MG63 (cell line): ENCODE measurements around the gene ACP2. TPM values are rescaled to one million over a fixed set of nuclear protein-coding genes. Genes with fewer than 3 reads are reported as not detected.
"Not testable (repeated sequence)": the region's sequence is repeated elsewhere in the genome, so short reads cannot be mapped to it uniquely, and the experiment has no call there.

ENCODE experiments used
- DNase-seq: peaks from one replicate; pipeline ENCODE4 v3.0.0-alpha.2; 2020
- H3K27me3 ChIP-seq: fragments of 250-450 bp; sonication (Bioruptor Pico); 2 replicates; pipeline ENCODE4 v1.5.1; 2020; ENCODE audit warnings: mild to moderate bottlenecking, moderate library complexity
- H3K36me3 ChIP-seq: fragments of 250-450 bp; sonication (Bioruptor Pico); 2 replicates; pipeline ENCODE4 v1.5.1; 2020; ENCODE audit warnings: mild to moderate bottlenecking, moderate library complexity
- H3K4me3 ChIP-seq: fragments of 250-450 bp; sonication (Bioruptor Pico); 2 replicates; pipeline ENCODE4 v1.5.1; 2020; ENCODE audit warnings: mild to moderate bottlenecking, moderate library complexity
- H3K9me3 ChIP-seq: fragments of 250-450 bp; sonication (Bioruptor Pico); 2 replicates; pipeline ENCODE4 v1.5.1; 2020; ENCODE audit warnings: mild to moderate bottlenecking, moderate library complexity
- total RNA-seq: library from RNA; depleted of rRNA; stranded (reverse); fragments of >200 nt; shearing (Covaris generic); gene quantifications from 2 replicates; pipeline ENCODE4 v1.2.3, GENCODE V29; 2014; ENCODE audit warnings: low replicate concordance

Gene ACP2
- total RNA-seq, 1 experiment from 2014 or later, result 42.7 TPM

DNA sequence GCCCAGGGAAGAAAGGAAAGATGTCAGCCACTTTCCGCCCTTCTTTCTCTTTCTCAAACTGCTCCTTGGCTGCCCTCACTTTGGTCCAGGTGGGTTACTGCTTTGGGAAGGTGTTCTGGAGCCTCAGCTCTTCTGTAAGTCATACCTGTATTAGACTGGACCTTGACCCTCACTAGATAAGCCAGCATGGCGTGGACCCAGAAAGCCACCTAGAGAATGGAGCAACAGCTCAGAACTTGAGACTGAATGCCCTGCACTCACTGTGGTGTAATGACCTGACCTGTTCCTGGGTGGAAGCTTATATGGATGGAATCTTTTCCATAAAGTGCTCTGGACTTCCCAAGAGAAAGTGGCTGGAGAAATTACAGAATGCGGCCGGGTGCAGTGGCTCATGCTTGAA, 15.6 kb downstream of the ACP2 start:
- DNase-seq, result no peak
- peaks cover 11% of the 10 kb centered on the region for H3K36me3 ChIP-seq
- H3K9me3 ChIP-seq, result no peaks in the 10 kb centered on the region
- H3K27me3 ChIP-seq, result no peaks in the 10 kb centered on the region
- no peak overlapping the region for H3K4me3 ChIP-seq

DNA sequence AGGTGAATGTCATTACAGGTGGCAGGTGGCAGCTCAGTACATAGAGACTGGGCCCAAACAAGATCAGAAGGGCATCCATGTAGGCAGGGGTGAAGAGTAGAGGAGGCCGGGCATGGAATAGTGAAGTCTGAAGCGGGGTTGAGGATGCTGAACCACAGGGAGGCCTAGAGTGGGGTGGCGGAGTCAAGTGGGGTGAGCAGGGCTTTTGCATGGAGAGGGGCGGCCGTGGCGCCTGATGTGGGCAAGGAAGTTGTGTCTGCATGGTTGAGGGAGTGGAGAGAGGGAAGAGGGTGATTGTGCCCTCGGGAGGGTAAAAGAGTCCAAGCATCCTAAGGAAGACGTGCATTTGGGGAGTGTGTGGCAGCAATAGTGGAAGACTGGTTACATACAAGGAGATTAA, 19.5 kb downstream of the ACP2 start:
- H3K9me3 ChIP-seq, result no peaks in the 10 kb centered on the region

DNA sequence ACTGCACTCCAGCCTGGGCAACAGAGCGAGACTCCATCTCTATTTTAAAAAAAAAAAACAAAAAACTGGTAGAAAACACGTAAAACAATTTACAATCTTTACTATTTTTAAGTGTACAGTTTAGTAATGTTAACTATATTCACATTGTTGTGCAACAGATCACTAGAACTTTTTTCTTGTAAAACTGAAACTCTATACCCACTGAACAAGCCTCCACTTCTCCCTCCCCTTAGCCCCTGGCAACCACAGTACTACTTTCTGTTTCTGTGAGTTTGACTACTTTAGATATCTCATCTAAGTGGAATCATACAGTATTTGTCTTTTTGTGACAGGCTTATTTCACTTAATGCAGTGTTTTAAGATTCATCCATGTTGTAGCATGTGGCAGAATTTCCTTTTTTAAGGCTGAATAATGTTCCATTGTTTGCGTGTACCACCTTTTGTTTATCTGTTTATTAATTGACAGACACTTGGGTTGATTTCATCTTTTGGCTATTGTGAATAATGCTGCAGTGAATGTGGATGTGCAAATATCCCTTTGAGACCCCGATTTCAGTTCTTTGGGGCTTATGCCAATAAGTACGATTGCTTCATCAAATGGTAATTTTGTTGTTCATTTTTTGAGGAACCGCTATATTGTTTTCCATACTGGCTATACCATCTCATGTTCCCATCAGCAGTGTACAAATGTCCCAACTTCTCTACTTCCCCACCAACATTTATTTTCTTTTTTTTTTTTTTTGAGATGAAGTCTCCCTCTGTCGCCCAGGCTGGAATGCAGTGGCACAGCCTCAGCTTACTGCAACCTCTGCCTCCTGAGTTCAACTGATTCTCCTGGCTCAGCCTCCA, 22.8 kb downstream of the ACP2 start:
- Histone ChIP-seq H3K9me3 (no peaks in the 10 kb centered on the region), H3K36me3 (peaks cover 17% of the 10 kb centered on the region)
- no peak for DNase-seq

More for the DNA sequence above, 19.5 kb downstream of the ACP2 start:
- Histone ChIP-seq H3K36me3 (peaks cover 9% of the 10 kb centered on the region), H3K27me3 (no peaks in the 10 kb centered on the region), H3K4me3 (no peak overlapping the region)
- no peak for DNase-seq

DNA sequence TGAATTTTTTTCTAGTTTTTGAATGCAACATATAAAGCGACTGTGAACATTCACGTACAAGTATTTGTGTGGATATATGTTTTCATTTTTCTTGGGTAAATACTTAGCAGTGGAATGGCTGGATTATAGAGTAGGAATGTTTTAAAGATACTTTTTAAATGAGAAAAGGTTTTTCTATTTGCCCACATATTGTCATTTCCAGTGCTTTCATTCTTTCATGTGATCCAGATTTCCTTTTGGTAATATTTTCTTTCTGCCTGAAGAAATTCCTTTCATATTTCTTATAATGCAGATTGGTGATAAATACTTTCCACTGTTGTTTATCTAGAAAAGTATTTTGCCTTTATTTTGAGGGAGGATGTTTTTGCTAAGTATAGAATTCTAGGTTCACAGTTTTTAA, 25.9 kb downstream of the ACP2 start:
- Histone ChIP-seq H3K9me3 (no peaks in the 10 kb centered on the region), H3K36me3 (peaks cover 27% of the 10 kb centered on the region), H3K27me3 (no peaks in the 10 kb centered on the region), H3K4me3 (no peak overlapping the region)
- DNase-seq, result no peak

More for the DNA sequence above, 22.8 kb downstream of the ACP2 start:
- H3K4me3 ChIP-seq, result no peak overlapping the region
- no peaks in the 10 kb centered on the region for H3K27me3 ChIP-seq

DNA sequence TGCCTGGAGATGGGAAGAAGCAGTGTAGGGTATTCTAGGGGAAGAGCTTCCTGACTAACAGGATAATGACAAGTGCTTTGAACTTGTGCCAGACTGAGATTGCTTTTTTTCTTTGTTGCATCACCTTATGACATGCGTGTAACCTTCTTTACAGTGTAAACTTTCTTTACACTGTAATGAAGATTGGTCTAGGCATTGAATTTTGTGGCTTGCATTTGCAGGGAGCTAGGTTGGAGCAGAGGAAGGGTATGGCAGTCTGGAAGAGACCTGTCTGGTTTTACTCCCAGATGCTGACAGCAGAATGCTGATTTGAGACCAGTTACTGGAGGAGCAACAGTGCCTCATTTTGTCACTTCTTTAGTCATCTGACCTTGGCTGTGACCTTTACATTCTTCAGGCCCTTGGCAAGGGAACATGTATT, 28.2 kb downstream of the ACP2 start:
- no peaks in the 10 kb centered on the region for H3K27me3 ChIP-seq
- H3K36me3 ChIP-seq, result peaks cover 20% of the 10 kb centered on the region
- no peak overlapping the region for H3K4me3 ChIP-seq
- H3K9me3 ChIP-seq, result no peaks in the 10 kb centered on the region
- no peak for DNase-seq

DNA sequence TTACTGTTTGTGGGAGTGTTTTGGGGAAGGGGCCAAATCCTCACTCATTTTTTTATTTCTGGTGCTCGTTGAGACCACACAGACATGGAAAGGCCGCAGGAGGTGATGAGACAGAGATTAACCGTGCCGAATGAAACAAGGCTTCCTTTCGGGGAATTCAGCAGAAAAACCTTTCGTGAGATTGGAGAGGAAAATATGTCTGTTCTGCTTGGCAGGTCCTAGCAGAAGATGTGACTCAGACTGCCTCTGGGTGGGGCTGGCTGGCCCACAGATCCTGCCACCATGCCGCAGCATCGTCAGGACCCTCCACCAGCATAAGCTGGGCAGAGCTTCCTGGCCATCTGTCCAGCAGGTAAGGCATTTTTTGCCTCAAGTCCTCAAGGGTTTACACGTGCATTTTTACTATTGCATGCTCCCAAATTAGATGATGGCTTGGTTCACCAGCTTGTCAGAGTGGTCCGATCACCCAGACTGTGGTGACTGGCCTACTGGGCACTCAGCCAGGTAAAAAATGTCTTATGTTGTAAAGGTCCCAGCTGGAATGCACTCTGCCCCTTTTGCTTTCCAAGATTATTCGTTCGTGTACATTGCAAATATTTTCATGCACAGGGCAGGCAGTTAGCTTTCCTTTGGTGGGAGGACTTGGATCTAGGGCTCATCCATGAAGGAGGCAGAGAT, 32.4 kb downstream of the ACP2 start:
- Histone ChIP-seq H3K27me3 (no peaks in the 10 kb centered on the region), H3K9me3 (no peaks in the 10 kb centered on the region), H3K4me3 (peak overlapping the region; percentile 60), H3K36me3 (peaks cover 11% of the 10 kb centered on the region; the same call in 1 of the 2 replicates)
- peak; percentile 88 for DNase-seq

DNA sequence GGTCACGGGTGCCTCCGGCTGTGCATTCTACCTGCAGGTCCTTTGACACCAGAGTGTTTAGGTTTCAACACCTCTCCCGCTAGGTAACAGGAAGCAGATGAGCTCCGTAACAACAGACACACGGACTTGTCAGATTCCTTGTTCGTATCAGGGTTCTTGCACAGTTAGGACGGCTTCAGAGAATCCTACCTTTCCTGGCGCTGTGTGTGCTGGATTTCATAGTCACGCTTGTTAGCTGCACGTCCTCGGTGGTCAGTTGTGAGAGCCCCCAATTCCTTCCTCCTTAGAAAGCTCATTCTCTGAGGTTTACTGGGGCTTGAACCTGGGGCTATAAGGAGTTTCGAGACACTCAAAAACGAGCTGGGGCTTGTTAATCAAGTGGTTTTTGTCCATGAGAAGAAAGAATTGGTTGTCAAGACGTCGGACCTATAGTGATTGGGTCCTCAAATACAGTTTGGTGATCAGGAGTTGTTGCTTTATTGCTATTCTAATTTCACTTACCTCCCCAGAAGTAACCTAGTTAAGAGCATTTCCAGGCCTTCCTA, 33.2 kb downstream of the ACP2 start:
- no peaks in the 10 kb centered on the region for H3K27me3 ChIP-seq
- peak overlapping the region; percentile 60 for H3K4me3 ChIP-seq
- no peaks in the 10 kb centered on the region for H3K9me3 ChIP-seq
- H3K36me3 ChIP-seq, result peaks cover 11% of the 10 kb centered on the region; the same call in 1 of the 2 replicates
- no peak for DNase-seq

DNA sequence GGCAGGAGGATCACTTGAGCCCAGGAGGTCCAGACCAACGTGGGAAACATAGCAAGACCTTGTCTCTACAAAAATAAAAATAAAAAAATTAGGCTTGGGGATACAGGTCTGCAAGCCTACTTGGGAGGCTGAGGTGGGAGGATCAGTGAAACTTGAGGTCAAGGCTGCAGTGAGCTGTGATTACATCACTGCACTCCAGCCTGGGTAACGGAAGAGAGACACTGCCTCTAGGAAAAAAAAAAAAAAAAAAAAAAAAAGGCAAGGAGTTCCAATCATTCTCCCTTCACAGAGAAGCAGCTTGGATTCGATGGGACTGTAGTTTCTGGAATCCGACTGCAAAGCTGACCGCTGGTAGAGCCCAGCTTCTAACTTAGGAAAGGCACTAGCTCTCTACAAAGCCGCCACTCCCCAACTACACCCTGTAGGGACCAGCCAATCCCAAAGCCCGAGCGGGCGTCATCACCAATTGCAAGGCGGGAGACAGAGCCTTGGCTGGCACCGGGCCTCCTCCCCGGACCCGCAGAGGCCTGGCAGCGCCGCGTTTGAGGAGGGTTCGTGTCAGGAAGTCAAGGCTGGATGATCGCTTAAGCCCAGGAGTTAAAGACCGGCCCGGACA, 34.6 kb downstream of the ACP2 start:
- Histone ChIP-seq H3K27me3 (no peaks in the 10 kb centered on the region), H3K4me3 (peak overlapping the region; percentile 60), H3K9me3 (no peaks in the 10 kb centered on the region), H3K36me3 (peaks cover 3% of the 10 kb centered on the region; the same call in 1 of the 2 replicates)
- peak; percentile 98 for DNase-seq

DNA sequence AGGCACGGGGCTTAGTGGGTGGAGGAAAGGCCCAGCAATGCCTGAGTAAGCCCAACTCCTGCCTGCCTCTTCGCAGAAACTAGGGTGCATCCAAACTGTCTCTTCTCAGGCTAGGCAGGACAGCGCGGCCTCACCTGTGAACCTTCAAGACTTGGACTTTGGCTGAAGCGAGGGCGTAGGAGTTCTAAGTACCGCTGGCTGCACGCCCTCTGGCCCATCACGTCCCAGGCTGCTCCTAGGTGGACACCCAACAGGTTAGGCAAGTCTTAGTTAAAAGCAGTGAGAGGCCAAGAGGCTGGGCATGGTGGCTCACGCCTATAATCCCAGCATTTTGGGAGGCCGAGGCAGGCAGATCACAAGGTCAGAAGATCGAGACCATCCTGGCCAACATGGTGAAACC, 35.7 kb downstream of the ACP2 start:
- no peak for DNase-seq
- no peaks in the 10 kb centered on the region for H3K27me3 ChIP-seq
- H3K4me3 ChIP-seq, result no peak overlapping the region
- no peaks in the 10 kb centered on the region for H3K36me3 ChIP-seq
- H3K9me3 ChIP-seq, result no peaks in the 10 kb centered on the region

DNA sequence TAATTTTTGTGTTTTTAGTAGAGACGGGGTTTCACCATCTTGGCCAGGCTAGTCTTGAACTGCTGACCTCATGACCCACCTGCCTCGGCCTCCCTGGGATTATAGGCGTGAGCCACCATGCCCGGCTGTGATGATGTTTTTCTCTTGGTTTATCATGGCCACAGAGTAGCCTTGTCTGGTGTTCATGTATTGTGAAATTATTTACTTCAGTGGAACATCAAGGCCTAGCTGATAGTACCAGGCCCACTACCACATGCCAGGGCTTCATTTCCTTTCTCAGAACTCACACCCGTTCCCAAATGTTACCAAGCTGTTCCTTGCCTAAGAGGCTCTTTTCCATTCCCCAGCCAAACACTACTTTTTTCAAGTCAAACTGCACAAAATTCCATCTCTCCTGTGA, 40.0 kb downstream of the ACP2 start:
- Histone ChIP-seq H3K27me3 (no peaks in the 10 kb centered on the region), H3K36me3 (no peaks in the 10 kb centered on the region), H3K9me3 (no peaks in the 10 kb centered on the region), H3K4me3 (no peak overlapping the region)
- DNase-seq, result no peak

DNA sequence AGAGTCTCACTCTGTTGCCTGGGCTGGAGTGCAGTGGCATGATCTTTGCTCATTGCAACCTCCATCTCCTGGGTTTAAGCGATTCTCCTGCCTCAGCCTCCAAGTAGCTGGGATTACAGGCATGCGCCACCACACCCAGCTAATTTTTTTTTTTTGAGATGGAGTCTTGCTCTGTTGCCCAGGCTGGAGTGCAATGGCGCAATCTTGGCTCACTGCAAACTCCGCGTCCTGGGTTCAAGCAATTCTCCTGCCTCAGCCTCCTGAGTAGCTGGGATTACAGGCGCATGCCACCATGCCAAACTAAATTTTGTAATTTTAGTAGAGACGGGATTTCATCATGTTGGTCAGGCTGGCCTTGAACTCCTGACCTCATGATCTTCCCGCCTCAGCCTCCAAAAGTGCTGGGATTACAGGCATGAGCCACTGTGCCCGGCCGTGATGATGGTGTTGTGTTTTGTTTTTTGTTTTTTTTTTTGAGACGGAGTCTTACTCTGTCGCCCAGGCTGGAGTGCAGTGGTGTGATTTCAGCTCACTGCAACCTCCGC, 40.5 kb downstream of the ACP2 start:
- H3K36me3 ChIP-seq, H3K4me3 ChIP-seq, DNase-seq, H3K9me3 ChIP-seq, H3K27me3 ChIP-seq: not testable (repeated sequence)

DNA sequence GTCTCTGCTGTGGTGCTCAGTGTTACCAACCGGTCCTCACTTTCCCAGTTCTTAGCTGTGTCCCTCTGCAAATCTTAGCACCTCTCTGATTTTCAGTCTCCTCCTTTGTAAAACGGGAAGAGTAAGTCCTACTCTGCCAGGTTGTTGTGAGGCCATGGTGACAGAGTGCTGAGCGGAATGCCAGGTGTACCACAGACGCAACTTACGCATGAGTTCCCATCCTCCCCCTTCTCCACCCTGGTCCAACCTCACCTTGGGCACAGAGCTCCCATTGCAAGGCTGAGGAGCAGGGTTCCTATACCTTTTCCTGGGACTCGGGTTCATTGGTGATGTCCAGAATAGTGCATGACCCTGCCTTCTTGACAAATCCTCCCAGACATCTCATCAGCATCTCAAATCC, 41.2 kb downstream of the ACP2 start:
- H3K4me3 ChIP-seq, result no peak overlapping the region
- DNase-seq, result no peak
- no peaks in the 10 kb centered on the region for H3K27me3 ChIP-seq
- H3K36me3 ChIP-seq, result no peaks in the 10 kb centered on the region
- H3K9me3 ChIP-seq, result no peaks in the 10 kb centered on the region

DNA sequence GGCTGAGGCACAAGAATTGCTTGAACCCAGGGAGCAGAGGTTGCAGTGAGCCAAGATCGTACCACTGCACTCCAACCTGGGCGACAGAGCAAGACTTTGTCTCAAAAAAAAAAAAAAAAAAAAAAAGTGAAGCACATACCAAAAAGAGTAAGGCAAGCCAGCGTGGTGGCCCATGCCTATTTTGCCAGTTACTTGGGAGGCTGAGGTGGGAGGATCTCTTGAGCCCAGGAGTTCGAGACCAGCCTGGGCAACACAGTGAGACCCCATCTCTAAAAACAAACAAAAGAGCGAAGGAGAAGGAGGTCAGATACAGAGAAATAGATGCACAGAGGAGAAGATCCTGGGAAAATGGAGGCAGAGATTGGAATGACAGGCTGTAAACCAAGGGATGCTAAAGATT, 42.0 kb downstream of the ACP2 start:
- not testable (repeated sequence) for H3K4me3 ChIP-seq, DNase-seq, H3K27me3 ChIP-seq, H3K9me3 ChIP-seq, H3K36me3 ChIP-seq

DNA sequence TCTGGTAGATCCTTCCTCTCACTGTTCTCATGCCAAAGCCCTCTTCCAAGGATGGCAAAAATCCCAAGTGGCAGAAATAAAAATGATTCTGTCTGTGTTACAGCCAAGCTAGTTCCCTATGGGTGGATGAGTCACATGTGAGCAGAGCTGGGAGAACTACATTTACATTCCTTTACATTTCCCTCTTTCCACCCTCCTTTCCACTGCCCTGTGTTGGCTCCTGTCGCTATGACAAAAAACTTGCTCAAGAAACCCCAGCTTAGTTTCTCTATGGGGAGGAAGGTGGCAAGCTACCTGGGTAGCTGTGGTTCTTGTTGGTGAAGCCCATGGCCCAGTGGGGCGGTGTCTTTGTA, 44.0 kb downstream of the ACP2 start:
- Histone ChIP-seq H3K36me3 (no peaks in the 10 kb centered on the region), H3K9me3 (no peaks in the 10 kb centered on the region), H3K4me3 (no peak overlapping the region), H3K27me3 (no peaks in the 10 kb centered on the region)
- peak; percentile 77 for DNase-seq

DNA sequence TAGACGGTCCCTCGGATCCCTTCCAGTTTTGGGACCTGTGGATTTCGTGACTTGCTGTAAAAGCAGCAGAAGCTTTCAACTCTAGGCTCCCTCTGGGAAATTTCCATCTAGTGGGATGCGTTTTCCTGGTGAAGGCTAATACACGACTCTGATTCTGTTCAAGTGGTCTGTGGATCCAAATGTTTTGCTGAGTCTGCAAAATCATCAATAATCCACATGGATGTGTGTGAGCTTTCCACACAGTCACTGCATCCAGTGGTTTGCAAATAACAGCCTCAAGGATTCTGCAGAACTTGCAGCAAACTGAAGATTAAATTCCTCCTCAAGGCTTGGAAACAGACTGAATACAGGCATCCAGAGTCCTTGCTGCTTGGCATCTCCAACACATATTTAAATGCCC, 46.0 kb downstream of the ACP2 start:
- H3K9me3 ChIP-seq, result no peaks in the 10 kb centered on the region
- H3K4me3 ChIP-seq, result no peak overlapping the region
- no peaks in the 10 kb centered on the region for H3K27me3 ChIP-seq
- DNase-seq, result no peak
- H3K36me3 ChIP-seq, result no peaks in the 10 kb centered on the region

DNA sequence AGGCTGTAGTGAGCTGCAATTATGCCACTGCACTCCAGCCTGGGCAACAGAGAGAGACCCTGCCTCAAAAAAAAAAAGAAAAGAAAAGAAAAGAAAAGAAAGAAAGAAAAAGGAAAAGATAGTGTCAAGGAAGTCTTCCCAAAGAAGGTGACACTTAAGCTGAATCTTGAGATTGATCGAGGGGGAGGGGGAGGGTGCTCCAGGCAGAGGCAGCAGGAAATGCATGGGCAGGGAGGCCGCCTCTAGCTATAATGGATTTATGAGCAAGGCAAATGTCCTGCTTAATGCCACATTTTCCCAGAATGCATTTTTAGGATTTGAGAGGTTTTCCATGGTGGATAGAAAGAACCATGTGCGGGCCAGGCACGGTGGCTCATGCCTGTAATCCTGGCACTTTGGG, 47.6 kb downstream of the ACP2 start:
- H3K27me3 ChIP-seq, result no peaks in the 10 kb centered on the region
- no peak for DNase-seq
- H3K9me3 ChIP-seq, result no peaks in the 10 kb centered on the region
- H3K36me3 ChIP-seq, result no peaks in the 10 kb centered on the region
- H3K4me3 ChIP-seq, result no peak overlapping the region

DNA sequence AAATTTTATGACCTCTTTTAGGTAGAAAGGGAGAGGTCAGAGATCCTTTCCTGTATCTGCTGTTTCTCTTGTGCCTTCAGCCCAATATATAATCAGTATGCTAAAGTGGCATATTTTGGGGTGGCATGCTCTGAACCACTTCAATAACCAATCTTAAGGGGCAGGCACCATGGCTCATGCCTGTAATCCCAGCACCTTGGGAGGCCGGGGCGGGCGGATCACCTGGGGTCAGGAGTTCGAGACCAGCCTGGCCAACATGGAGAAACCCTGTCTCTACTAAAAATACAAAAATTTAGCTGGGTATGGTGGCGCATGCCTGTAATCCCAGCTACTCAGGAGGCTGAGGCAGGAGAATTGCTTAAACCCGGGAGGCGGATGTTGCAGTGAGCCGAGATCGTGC, 50.5 kb downstream of the ACP2 start:
- DNase-seq, H3K36me3 ChIP-seq, H3K27me3 ChIP-seq, H3K4me3 ChIP-seq, H3K9me3 ChIP-seq: not testable (repeated sequence)
